Mesenchymal stem cell (in vitro differentiated cells and primary cell): ENCODE results near the gene PPP1R9B.

Source experiments
- DNase-seq: peaks from one replicate; pipeline ENCODE4 v3.0.0-alpha.2; 2013
- H2AFZ ChIP-seq: one replicate; pipeline ENCODE4 v1.6.1; 2013; ENCODE audit warnings: low read depth, mild to moderate bottlenecking, control low read depth, inconsistent platforms, low read length, moderate library complexity
- H2AK5ac ChIP-seq: 2 replicates; pipeline ENCODE4 v1.6.1; 2013; ENCODE audit warnings: low read length, moderate library complexity, mild to moderate bottlenecking, inconsistent platforms; ENCODE audit not compliant: severe bottlenecking
- H2BK120ac ChIP-seq: one replicate; pipeline ENCODE4 v1.6.1; 2013; ENCODE audit warnings: low read depth, mild to moderate bottlenecking, inconsistent platforms, low read length, moderate library complexity
- H2BK12ac ChIP-seq, 2 experiments: one replicate each; pipeline ENCODE4 v1.6.1; 2013; ENCODE audit warnings: inconsistent platforms in 2 of 2, low read length in 2 of 2, mild to moderate bottlenecking in 2 of 2, moderate library complexity in 2 of 2, control low read depth in 1 of 2
- H2BK15ac ChIP-seq: one replicate; pipeline ENCODE4 v1.6.1; 2013; ENCODE audit warnings: mild to moderate bottlenecking, low read depth, inconsistent platforms; ENCODE audit not compliant: poor library complexity, severe bottlenecking
- H2BK5ac ChIP-seq: 2 replicates; pipeline ENCODE4 v1.6.1; 2013; ENCODE audit warnings: low read depth, mild to moderate bottlenecking, low read length, control low read depth, inconsistent platforms; ENCODE audit not compliant: poor library complexity, severe bottlenecking
- H3K14ac ChIP-seq, 2 experiments: one replicate each; pipeline ENCODE4 v1.6.1; 2013; ENCODE audit warnings: inconsistent platforms in 2 of 2, low read length in 2 of 2, control low read depth in 1 of 2, mild to moderate bottlenecking in 1 of 2, moderate library complexity in 1 of 2
- H3K18ac ChIP-seq, 2 experiments: one replicate each; pipeline ENCODE4 v1.6.1; 2013; ENCODE audit warnings: inconsistent platforms in 2 of 2, low read length in 2 of 2, control low read depth in 1 of 2, low read depth in 1 of 2, mild to moderate bottlenecking in 1 of 2
- H3K23ac ChIP-seq, 2 experiments: one replicate each; pipeline ENCODE4 v1.6.1; 2013; ENCODE audit warnings: inconsistent platforms in 2 of 2, low read length in 2 of 2, mild to moderate bottlenecking in 2 of 2, moderate library complexity in 2 of 2, control low read depth in 1 of 2
- H3K27ac ChIP-seq: 2 replicates; pipeline ENCODE4 v1.5.1; 2013; ENCODE audit warnings: mild to moderate bottlenecking, moderate library complexity, low read length, control low read depth, inconsistent platforms; ENCODE audit not compliant: poor library complexity, severe bottlenecking
- H3K27me3 ChIP-seq, 2 experiments: 2 replicates each; pipeline versions ENCODE4 v1.6.1 to v1.7.0; 2013; ENCODE audit warnings: low read length in 2 of 2, mild to moderate bottlenecking in 2 of 2, moderate library complexity in 2 of 2, control low read depth in 1 of 2, inconsistent platforms in 1 of 2; ENCODE audit not compliant: control insufficient read depth in 1 of 2, insufficient read depth in 1 of 2
- H3K36me3 ChIP-seq, 2 experiments: 2 replicates each; pipeline versions ENCODE4 v1.6.1 to v1.7.0; 2013; ENCODE audit warnings: low read length in 2 of 2, control low read depth in 1 of 2, inconsistent platforms in 1 of 2, low read depth in 1 of 2, mild to moderate bottlenecking in 1 of 2; ENCODE audit not compliant: insufficient read depth in 2 of 2, control insufficient read depth in 1 of 2
- H3K4ac ChIP-seq, 2 experiments: one replicate each; pipeline ENCODE4 v1.6.1; 2013; ENCODE audit warnings: inconsistent platforms in 2 of 2, low read length in 2 of 2, mild to moderate bottlenecking in 2 of 2, moderate library complexity in 2 of 2, control low read depth in 1 of 2, low read depth in 1 of 2
- H3K4me1 ChIP-seq: 2 replicates; pipeline ENCODE4 v1.6.1; 2013; ENCODE audit warnings: low read depth, low read length, control low read depth; ENCODE audit not compliant: control insufficient read depth, insufficient read depth
- H3K4me2 ChIP-seq: 2 replicates; pipeline ENCODE4 v1.6.1; 2013; ENCODE audit warnings: low read length, mild to moderate bottlenecking, inconsistent platforms; ENCODE audit not compliant: poor library complexity, severe bottlenecking
- H3K4me3 ChIP-seq, 2 experiments: 2 replicates each; pipeline versions ENCODE4 v1.5.1 to v1.7.0; 2013; ENCODE audit warnings: low read length in 2 of 2, mild to moderate bottlenecking in 2 of 2, control low read depth in 1 of 2, low read depth in 1 of 2; ENCODE audit not compliant: insufficient read depth in 1 of 2
- H3K79me1 ChIP-seq: replicated peaks from 2 replicates; pipeline ENCODE4 v1.6.1; 2013; ENCODE audit warnings: mild to moderate bottlenecking, control low read depth, low read length, inconsistent platforms; ENCODE audit not compliant: poor library complexity, severe bottlenecking
- H3K9ac ChIP-seq: 2 replicates; pipeline ENCODE4 v1.7.0; 2013; ENCODE audit warnings: mild to moderate bottlenecking, low read length, moderate library complexity
- H3K9me3 ChIP-seq: 2 replicates; pipeline ENCODE4 v1.7.0; 2013; ENCODE audit warnings: mild to moderate bottlenecking, low read length; ENCODE audit not compliant: control insufficient read depth
- H4K8ac ChIP-seq: one replicate; pipeline ENCODE4 v1.6.1; 2013; ENCODE audit warnings: inconsistent platforms, mild to moderate bottlenecking, low read length, moderate library complexity
- H4K91ac ChIP-seq: one replicate; pipeline ENCODE4 v1.6.1; 2013; ENCODE audit warnings: mild to moderate bottlenecking, low read length, inconsistent platforms
- WGBS: methylation state at CpG from one replicate; pipeline ENCODE4 v1.1.7; 2013; ENCODE audit warnings: mixed read lengths; 5-methylcytosine and 5-hydroxymethylcytosine counted together

The PPP1R9B gene

DNA sequence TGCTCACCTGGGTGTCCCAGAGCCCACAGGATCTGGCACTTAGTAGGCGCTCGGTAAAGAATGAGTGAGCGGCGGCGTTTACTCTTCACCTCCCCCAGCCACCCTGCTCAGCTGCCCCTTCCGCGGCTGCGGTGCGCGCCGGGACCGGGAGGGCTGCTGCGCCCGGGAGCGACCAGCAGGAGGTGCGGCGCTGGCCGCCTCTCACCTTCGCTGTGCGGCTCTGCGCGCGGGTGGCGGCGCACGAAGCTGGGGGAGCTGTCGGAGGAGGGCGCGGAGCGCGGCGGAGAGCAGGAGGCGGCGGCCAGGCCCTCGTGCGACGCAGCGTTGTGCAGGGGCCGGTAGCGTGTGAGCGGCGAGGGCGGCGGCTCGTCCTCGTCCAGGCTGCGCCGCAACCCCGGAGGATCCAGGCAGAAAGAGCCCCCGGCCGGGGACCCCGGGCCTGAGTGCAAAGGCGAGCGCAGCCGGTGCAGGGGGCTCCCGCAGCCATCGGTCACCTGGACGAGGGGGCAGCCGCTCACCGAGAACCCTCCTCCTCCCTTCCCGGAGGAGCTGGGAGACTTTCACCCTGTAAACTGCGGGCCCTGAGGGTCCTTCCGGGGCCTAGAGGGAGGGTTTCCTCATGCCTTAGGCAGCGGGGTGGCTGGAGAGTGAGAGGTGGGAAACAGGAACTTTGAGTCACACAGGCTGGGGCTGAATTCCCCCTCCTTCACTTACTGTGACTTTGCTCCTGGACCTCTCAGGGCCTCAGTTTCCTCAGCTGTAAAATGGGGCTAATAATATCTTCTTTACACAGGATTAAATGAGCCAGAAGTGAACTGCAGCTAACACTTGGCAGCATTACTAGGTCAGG, 33.0 kb downstream of the PPP1R9B start:
- Histone ChIP-seq H3K4me1 (peaks cover 34% of the 10 kb centered on the region), H2AK5ac (peak overlapping the region; percentile 37), H3K4ac (peak overlapping the region in 1 of 2 experiments; percentile 16), H4K91ac (peak overlapping the region; percentile 40), H3K27me3 (peaks cover 0 to 35% of the 10 kb centered on the region in 2 experiments), H2BK15ac (peak overlapping the region; percentile 55), H3K23ac (no peak overlapping the region), H3K18ac (peak overlapping the region; percentile 41), H3K4me2 (peak overlapping the region; percentile 63), H3K9ac (peak overlapping the region; percentile 46), H2BK5ac (no peak overlapping the region), H3K36me3 (peaks cover 0 to 71% of the 10 kb centered on the region in 2 experiments), H3K14ac (no peak overlapping the region), H4K8ac (peak overlapping the region; percentile 65), H3K79me1 (peaks cover 11% of the 10 kb centered on the region), H2BK120ac (no peak overlapping the region), H3K4me3 (peak overlapping the region; percentile 16 to 31), H2BK12ac (no peak overlapping the region), H3K9me3 (no peaks in the 10 kb centered on the region), H3K27ac (no peak overlapping the region), H2AFZ (peak overlapping the region; percentile 33)
- WGBS = 10% methylated on average over 48 of the region's 64 CpGs
- peak; percentile 74 for DNase-seq

DNA sequence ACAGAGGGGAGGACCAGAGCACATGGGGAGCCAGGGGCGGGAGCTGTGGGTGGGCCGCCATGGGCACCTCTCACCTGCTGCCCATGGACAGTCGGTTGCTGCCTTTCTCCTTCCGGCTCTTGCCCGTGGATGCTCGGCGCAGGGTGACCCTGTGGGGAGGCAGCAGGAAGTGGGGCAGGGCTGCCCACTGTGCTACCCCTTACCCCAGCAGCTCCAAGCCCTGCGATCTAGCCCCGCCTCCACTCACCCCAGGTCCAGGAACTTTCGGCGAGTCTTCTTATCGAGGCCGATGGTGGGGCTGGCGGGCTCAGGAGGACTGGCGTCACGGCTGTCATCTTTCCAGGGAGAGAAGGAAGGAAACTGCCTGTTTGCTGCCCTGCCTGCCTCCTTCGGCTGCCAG, 34.7 kb downstream of the PPP1R9B start:
- Histone ChIP-seq H3K4me1 (peaks cover 48% of the 10 kb centered on the region), H3K9ac (no peak overlapping the region), H3K36me3 (peaks cover 6 to 77% of the 10 kb centered on the region in 2 experiments), H3K27me3 (peaks cover 0 to 35% of the 10 kb centered on the region in 2 experiments), H2AFZ (no peak overlapping the region), H2BK15ac (no peak overlapping the region), H3K4me3 (no peak overlapping the region), H3K27ac (no peak overlapping the region), H3K14ac (no peak overlapping the region), H3K23ac (no peak overlapping the region), H3K4ac (no peak overlapping the region), H2BK5ac (no peak overlapping the region), H4K8ac (no peak overlapping the region), H3K9me3 (no peaks in the 10 kb centered on the region), H3K18ac (no peak overlapping the region), H3K4me2 (no peak overlapping the region), H2AK5ac (peak overlapping the region; percentile 2), H2BK120ac (no peak overlapping the region), H3K79me1 (peaks cover 4% of the 10 kb centered on the region), H4K91ac (no peak overlapping the region), H2BK12ac (no peak overlapping the region)
- no peak for DNase-seq
- WGBS = 92% methylated on average over 17 of the region's 17 CpGs

DNA sequence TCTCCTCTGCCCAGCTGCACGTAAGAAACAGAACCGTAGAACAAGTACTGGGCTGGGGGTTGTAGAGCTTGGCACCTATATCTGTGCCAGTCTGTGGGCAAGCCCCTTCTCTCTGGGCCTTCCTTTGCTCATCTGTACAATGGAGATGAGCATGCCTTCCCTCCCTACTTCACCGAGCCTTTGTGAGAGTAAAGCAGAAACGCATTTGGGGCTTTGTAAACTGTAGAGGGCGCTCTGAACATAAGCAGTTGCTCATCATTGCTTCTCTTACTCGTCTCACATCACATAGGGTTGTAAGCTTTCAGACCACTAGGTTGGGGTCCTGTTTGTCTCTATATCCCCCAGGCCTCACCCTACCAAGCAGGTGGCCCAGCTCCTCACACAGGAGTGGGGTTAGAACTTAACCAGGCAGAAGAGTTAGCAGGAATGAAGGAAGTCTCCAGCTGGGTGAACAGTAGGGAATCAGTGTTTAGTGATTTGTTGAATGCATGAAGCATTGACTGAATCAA, 35.6 kb downstream of the PPP1R9B start:
- no peaks in the 10 kb centered on the region for H3K9me3 ChIP-seq

DNA sequence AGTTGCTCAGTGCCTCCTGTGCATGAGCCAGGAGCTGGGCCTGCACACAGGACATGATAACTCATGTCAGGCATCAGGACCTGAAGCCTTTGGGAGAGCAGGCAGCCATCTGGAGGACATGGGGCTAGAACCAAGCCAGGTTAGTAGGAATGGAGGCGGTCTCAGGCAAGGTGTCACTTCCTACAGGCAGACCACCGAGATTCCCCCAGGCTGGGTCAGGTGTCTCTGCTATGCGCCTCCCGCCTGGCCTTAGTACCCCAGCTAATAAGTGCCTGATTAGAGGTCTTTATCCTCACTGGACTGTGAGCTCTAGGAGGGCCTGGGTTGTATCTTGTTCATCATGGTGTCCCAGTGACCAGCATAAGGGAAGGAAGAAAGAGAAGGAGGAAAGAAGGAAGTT, 36.1 kb downstream of the PPP1R9B start:
- Histone ChIP-seq H3K4me3 (no peak overlapping the region), H3K9me3 (no peaks in the 10 kb centered on the region), H3K27ac (no peak overlapping the region), H3K36me3 (peaks cover 18 to 87% of the 10 kb centered on the region in 2 experiments), H3K23ac (no peak overlapping the region), H3K9ac (no peak overlapping the region), H2BK120ac (no peak overlapping the region), H2AK5ac (peak overlapping the region; percentile 77), H2BK12ac (no peak overlapping the region), H3K14ac (no peak overlapping the region), H3K79me1 (peaks cover 4% of the 10 kb centered on the region), H2BK15ac (no peak overlapping the region), H2BK5ac (no peak overlapping the region), H2AFZ (no peak overlapping the region), H4K8ac (no peak overlapping the region), H4K91ac (no peak overlapping the region), H3K27me3 (peaks cover 0 to 26% of the 10 kb centered on the region in 2 experiments), H3K4me1 (peaks cover 48% of the 10 kb centered on the region), H3K4ac (no peak overlapping the region), H3K4me2 (no peak overlapping the region), H3K18ac (no peak overlapping the region)
- no peak for DNase-seq
- WGBS = 98% methylated on average over 4 of the region's 4 CpGs

More for the DNA sequence above, 35.6 kb downstream of the PPP1R9B start:
- H2BK15ac ChIP-seq = no peak overlapping the region
- H3K79me1 ChIP-seq = peaks cover 4% of the 10 kb centered on the region
- H3K4me2 ChIP-seq = no peak overlapping the region
- H3K23ac ChIP-seq = no peak overlapping the region
- peak; percentile 77 for DNase-seq
- no peak overlapping the region for H2BK12ac ChIP-seq
- H3K18ac ChIP-seq = no peak overlapping the region
- H2BK120ac ChIP-seq = no peak overlapping the region
- peaks cover 13 to 86% of the 10 kb centered on the region in 2 experiments for H3K36me3 ChIP-seq
- H3K14ac ChIP-seq = no peak overlapping the region
- no peak overlapping the region for H4K91ac ChIP-seq
- no peak overlapping the region for H4K8ac ChIP-seq
- H2AK5ac ChIP-seq = peak overlapping the region; percentile 77
- no peak overlapping the region for H2BK5ac ChIP-seq
- H3K27me3 ChIP-seq = peaks cover 0 to 31% of the 10 kb centered on the region in 2 experiments
- 33% methylated on average over 6 of the region's 6 CpGs for WGBS
- H2AFZ ChIP-seq = no peak overlapping the region
- H3K9ac ChIP-seq = no peak overlapping the region
- H3K4me3 ChIP-seq = no peak overlapping the region
- H3K27ac ChIP-seq = peak overlapping the region; percentile 8
- H3K4ac ChIP-seq = no peak overlapping the region
- peaks cover 48% of the 10 kb centered on the region for H3K4me1 ChIP-seq
